HEK293 (cell line): Measurements from ENCODE around the gene CLN5.
A peak's percentile ranks its signal among the peaks of the same experiment; 100 is the strongest.

ENCODE experiments used
- BCL11A ChIP-seq: fragments of 450-650 bp; formaldehyde crosslinking; IDR thresholded peaks from 2 replicates; pipeline ENCODE4 v1.5.1; 2016; ENCODE audit warnings: low read depth, missing biosample characterization, missing genetic modification characterization
- EGR2 ChIP-seq: fragments of 450-650 bp; formaldehyde crosslinking; IDR thresholded peaks from 2 replicates; pipeline ENCODE4 v1.5.1; 2016; ENCODE audit warnings: low read depth, missing biosample characterization, missing genetic modification characterization
- HOXA7 ChIP-seq: sonication (generic); formaldehyde crosslinking; IDR thresholded peaks from 2 replicates; pipeline ENCODE4 v1.8.1; 2022; ENCODE audit warnings: missing genetic modification reagents, borderline replicate concordance
- KLF8 ChIP-seq: fragments of 450-650 bp; formaldehyde crosslinking; IDR thresholded peaks from 2 replicates; pipeline ENCODE4 v1.5.1; 2016; ENCODE audit warnings: missing biosample characterization, missing genetic modification characterization
- KLF9 ChIP-seq: fragments of 450-650 bp; formaldehyde crosslinking; IDR thresholded peaks from 2 replicates; pipeline ENCODE4 v1.5.1; 2016; ENCODE audit warnings: missing biosample characterization, missing genetic modification characterization, low read depth
- OSR2 ChIP-seq: fragments of 450-650 bp; formaldehyde crosslinking; IDR thresholded peaks from 2 replicates; pipeline ENCODE4 v1.5.1; 2016; ENCODE audit warnings: missing biosample characterization, missing genetic modification characterization
- PRDM1 ChIP-seq: fragments of 450-650 bp; formaldehyde crosslinking; IDR thresholded peaks from 2 replicates; pipeline ENCODE4; 2016; ENCODE audit warnings: missing biosample characterization, missing genetic modification characterization
- SALL2 ChIP-seq: fragments of 450-650 bp; formaldehyde crosslinking; IDR thresholded peaks from 2 replicates; pipeline ENCODE4 v1.5.0; 2017; ENCODE audit warnings: missing biosample characterization, mild to moderate bottlenecking, missing genetic modification characterization, borderline replicate concordance
- SP7 ChIP-seq: fragments of 450-650 bp; formaldehyde crosslinking; IDR thresholded peaks from 2 replicates; pipeline ENCODE4 v1.5.1; 2016; ENCODE audit warnings: missing biosample characterization, missing genetic modification characterization
- ZBTB20 ChIP-seq: fragments of 450-650 bp; formaldehyde crosslinking; IDR thresholded peaks from 2 replicates; pipeline ENCODE4 v1.5.1; 2016; ENCODE audit warnings: missing biosample characterization, missing genetic modification characterization
- ZBTB49 ChIP-seq: fragments of 450-650 bp; formaldehyde crosslinking; IDR thresholded peaks from 2 replicates; pipeline ENCODE4 v1.5.1; 2016; ENCODE audit warnings: missing biosample characterization, missing genetic modification characterization, low read depth
- ZBTB7A ChIP-seq: fragments of 450-650 bp; formaldehyde crosslinking; IDR thresholded peaks from 2 replicates; pipeline ENCODE4 v1.5.1; 2016; ENCODE audit warnings: low read depth, missing biosample characterization, missing genetic modification characterization
- ZIC2 ChIP-seq: fragments of 450-650 bp; formaldehyde crosslinking; IDR thresholded peaks from 2 replicates; pipeline ENCODE4 v1.5.1; 2016; ENCODE audit warnings: missing biosample characterization, missing genetic modification characterization
- ZNF112 ChIP-seq: fragments of 450-650 bp; formaldehyde crosslinking; IDR thresholded peaks from 2 replicates; pipeline ENCODE4 v1.5.0; 2017; ENCODE audit warnings: missing biosample characterization, missing genetic modification characterization
- ZNF155 ChIP-seq: fragments of 450-650 bp; formaldehyde crosslinking; IDR thresholded peaks from 2 replicates; pipeline ENCODE4 v1.5.1; 2016; ENCODE audit warnings: missing biosample characterization, missing genetic modification characterization
- ZNF174 ChIP-seq: fragments of 450-650 bp; formaldehyde crosslinking; IDR thresholded peaks from 2 replicates; pipeline ENCODE4 v1.5.0; 2017; ENCODE audit warnings: missing biosample characterization, mild to moderate bottlenecking, missing genetic modification characterization
- ZNF2 ChIP-seq: fragments of 450-650 bp; formaldehyde crosslinking; IDR thresholded peaks from 2 replicates; pipeline ENCODE4 v1.5.1; 2016; ENCODE audit warnings: missing biosample characterization, missing genetic modification characterization
- ZNF211 ChIP-seq: fragments of 450-650 bp; formaldehyde crosslinking; IDR thresholded peaks from 2 replicates; pipeline ENCODE4 v1.5.1; 2016; ENCODE audit warnings: low read depth, missing biosample characterization, missing genetic modification characterization
- ZNF214 ChIP-seq: fragments of 450-650 bp; formaldehyde crosslinking; IDR thresholded peaks from 2 replicates; pipeline ENCODE4 v1.5.1; 2017; ENCODE audit warnings: missing biosample characterization, mild to moderate bottlenecking, missing genetic modification characterization, borderline replicate concordance
- ZNF23 ChIP-seq: fragments of 450-650 bp; formaldehyde crosslinking; IDR thresholded peaks from 2 replicates; pipeline ENCODE4 v1.5.1; 2016; ENCODE audit warnings: missing biosample characterization, missing genetic modification characterization, borderline replicate concordance
- ZNF26 ChIP-seq: fragments of 450-650 bp; formaldehyde crosslinking; IDR thresholded peaks from 2 replicates; pipeline ENCODE4 v1.5.1; 2016; ENCODE audit warnings: missing biosample characterization, missing genetic modification characterization
- ZNF354C ChIP-seq: fragments of 450-650 bp; formaldehyde crosslinking; IDR thresholded peaks from 2 replicates; pipeline ENCODE4 v1.5.1; 2016; ENCODE audit warnings: missing biosample characterization, missing genetic modification characterization, low read depth, borderline replicate concordance
- ZNF362 ChIP-seq: fragments of 450-650 bp; formaldehyde crosslinking; IDR thresholded peaks from 2 replicates; pipeline ENCODE4 v1.5.1; 2016; ENCODE audit warnings: missing biosample characterization, missing genetic modification characterization
- ZNF37A ChIP-seq: fragments of 450-650 bp; IDR thresholded peaks from 2 replicates; pipeline ENCODE4 v1.5.1; 2018; ENCODE audit warnings: missing biosample characterization, missing genetic modification characterization
- ZNF404 ChIP-seq: fragments of 450-650 bp; formaldehyde crosslinking; IDR thresholded peaks from 2 replicates; pipeline ENCODE4 v1.5.1; 2017; ENCODE audit warnings: missing biosample characterization, missing genetic modification characterization
- ZNF416 ChIP-seq: fragments of 450-650 bp; formaldehyde crosslinking; IDR thresholded peaks from 2 replicates; pipeline ENCODE4 v1.5.1; 2016; ENCODE audit warnings: missing biosample characterization, missing genetic modification characterization
- ZNF449 ChIP-seq: fragments of 450-650 bp; formaldehyde crosslinking; IDR thresholded peaks from 2 replicates; pipeline ENCODE4 v1.5.1; 2017; ENCODE audit warnings: missing biosample characterization, mild to moderate bottlenecking, missing genetic modification characterization, moderate library complexity
- ZNF501 ChIP-seq: fragments of 450-650 bp; formaldehyde crosslinking; IDR thresholded peaks from 2 replicates; pipeline ENCODE4 v1.5.1; 2016; ENCODE audit warnings: missing biosample characterization, missing genetic modification characterization
- ZNF529 ChIP-seq: fragments of 450-650 bp; formaldehyde crosslinking; IDR thresholded peaks from 2 replicates; pipeline ENCODE4 v1.5.1; 2017; ENCODE audit warnings: missing genetic modification characterization, missing biosample characterization; ENCODE audit not compliant: insufficient replicate concordance
- ZNF530 ChIP-seq: fragments of 450-650 bp; formaldehyde crosslinking; IDR thresholded peaks from 2 replicates; pipeline ENCODE4 v1.5.1; 2016; ENCODE audit warnings: low read depth, missing biosample characterization, missing genetic modification characterization
- ZNF639 ChIP-seq: fragments of 450-650 bp; formaldehyde crosslinking; IDR thresholded peaks from 2 replicates; pipeline ENCODE4 v1.5.1; 2016; ENCODE audit warnings: missing biosample characterization, missing genetic modification characterization
- ZNF654 ChIP-seq: fragments of 450-650 bp; formaldehyde crosslinking; IDR thresholded peaks from 2 replicates; pipeline ENCODE4 v1.5.1; 2016; ENCODE audit warnings: low read depth, missing biosample characterization, missing genetic modification characterization
- ZNF777 ChIP-seq: fragments of 450-650 bp; formaldehyde crosslinking; IDR thresholded peaks from 2 replicates; pipeline ENCODE4 v1.5.1; 2017; ENCODE audit warnings: missing biosample characterization, missing genetic modification characterization, borderline replicate concordance
- ZXDB ChIP-seq: fragments of 450-650 bp; formaldehyde crosslinking; IDR thresholded peaks from 2 replicates; pipeline ENCODE4 v1.5.1; 2016; ENCODE audit warnings: missing biosample characterization, missing genetic modification characterization

CLN5 gene

GRCh38 chr13:76991796-76992547 is at the start of gene CLN5 (continued):
- TF ChIP-seq ZNF530 (no peak), ZNF211 (tag by site-specific recombination) (no peak), ZXDB (tag by site-specific recombination) (peak; percentile 91), ZNF112 (tag by site-specific recombination) (no peak), ZIC2 (no peak), KLF8 (tag by site-specific recombination) (no peak), EGR2 (no peak), ZNF777 (tag by site-specific recombination) (no peak), ZNF404 (tag by site-specific recombination) (no peak), ZNF362 (no peak), ZNF354C (tag by site-specific recombination) (no peak), HOXA7 (no peak), ZNF2 (no peak; the same call in 1 of the 2 replicates), SP7 (no peak; the same call in 1 of the 2 replicates), ZBTB7A (tag by site-specific recombination) (no peak), ZNF174 (tag by site-specific recombination) (no peak), ZNF501 (tag by site-specific recombination) (peak; percentile 29; the same call in 1 of the 2 replicates), ZNF155 (tag by site-specific recombination) (no peak), ZNF37A (tag by site-specific recombination) (no peak), ZNF214 (no peak), ZNF654 (tag by site-specific recombination) (no peak), ZNF449 (tag by site-specific recombination) (peak; percentile 40; the same call in 1 of the 2 replicates), PRDM1 (tag by site-specific recombination) (no peak), ZBTB49 (no peak), OSR2 (tag by site-specific recombination) (no peak), ZNF23 (tag by site-specific recombination) (no peak), ZNF639 (tag by site-specific recombination) (no peak), ZBTB20 (peak; percentile 78; the same call in 1 of the 2 replicates), ZNF26 (tag by site-specific recombination) (no peak), BCL11A (tag by site-specific recombination) (no peak), KLF9 (tag by site-specific recombination) (0 out of 2 replicates have a peak, but pooled peaks have one; percentile 16), ZNF416 (tag by site-specific recombination) (no peak), ZNF529 (no peak), SALL2 (no peak)
